ENCODE data around the gene FAM181B. TPM values are rescaled to one million over a fixed set of nuclear protein-coding genes. Genes with fewer than 3 reads are reported as not detected.
A peak's percentile ranks its signal among the peaks of the same experiment; 100 is the strongest.

Gene FAM181B
- total RNA-seq, 6 experiments from 2014 or later: not detected

DNA sequence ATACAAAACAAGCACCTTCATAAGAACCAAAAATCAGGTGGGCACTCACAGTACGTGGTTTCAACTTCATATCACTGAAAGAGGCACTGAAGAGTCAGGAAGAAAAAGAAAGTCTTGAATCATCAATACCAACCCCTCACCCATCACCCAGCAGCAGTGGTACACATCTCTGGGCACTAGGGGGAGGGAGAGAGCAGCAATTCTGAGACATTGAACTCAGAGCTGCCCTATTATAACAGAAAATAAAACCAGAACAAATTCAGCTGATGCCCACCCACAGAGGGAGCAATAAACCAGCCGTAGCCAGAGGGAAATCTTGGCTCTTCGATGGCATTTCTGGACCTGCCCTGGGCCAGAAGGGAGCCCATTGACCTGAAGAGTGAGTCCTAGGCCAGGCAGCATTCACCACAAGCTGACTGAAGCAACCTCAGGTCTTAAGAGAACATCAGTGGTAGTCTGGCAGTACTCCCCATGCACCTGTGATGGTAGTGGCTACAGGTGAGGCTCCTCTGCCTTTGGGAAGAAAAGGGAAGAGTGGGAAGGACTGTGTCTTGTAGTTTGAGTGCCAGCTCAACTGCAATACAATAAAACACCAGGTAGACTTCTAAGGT is 42.2 kb upstream of the FAM181B start:
- intact Hi-C loops (cut with DNase I): no loop called here
- WGBS (ENCODE audit: insufficient coverage, low coverage, low lambda C conversion rate, missing lambda C conversion rate): 32% methylated on average over 3 of the region's 3 CpGs
- peak; percentile 63 to 90 (median 73) for ATAC-seq

GRCh38 chr11:82775218-82775617 is 41.6 kb upstream of the FAM181B start:
- Histone ChIP-seq H3K4me3 (no peak overlapping the region), H3K9me3 (no peaks in the 10 kb centered on the region), H3K4me1 (no peaks in the 10 kb centered on the region), H3K27me3 (no peaks in the 10 kb centered on the region), H3K36me3 (no peaks in the 10 kb centered on the region), H3K27ac (no peak overlapping the region)
- TF ChIP-seq CTCF (IDR thresholded peaks at IDR 0.05): no peak
- no peak for TF ChIP-seq POLR2A (IDR thresholded peaks at IDR 0.05)
- 23% methylated on average over 1 of the region's 1 CpG for whole genome bisulfite sequencing (ENCODE audit: insufficient coverage, low coverage, low lambda C conversion rate, missing lambda C conversion rate)
- DNase-seq (no peak), ATAC-seq (no peak)
- intact Hi-C loops (cut with DNase I): no loop called here

More for the DNA sequence above, 42.2 kb upstream of the FAM181B start:
- TF ChIP-seq POLR2A (IDR thresholded peaks at IDR 0.05) (no peak), CTCF (IDR thresholded peaks at IDR 0.05) (peak; percentile 35 to 65 (median 41))
- H3K27ac ChIP-seq: no peak overlapping the region
- H3K27me3 ChIP-seq: no peaks in the 10 kb centered on the region
- H3K9me3 ChIP-seq: no peaks in the 10 kb centered on the region
- no peak overlapping the region for H3K4me3 ChIP-seq
- no peaks in the 10 kb centered on the region for H3K36me3 ChIP-seq
- no peak for DNase-seq
- no peaks in the 10 kb centered on the region for H3K4me1 ChIP-seq

DNA sequence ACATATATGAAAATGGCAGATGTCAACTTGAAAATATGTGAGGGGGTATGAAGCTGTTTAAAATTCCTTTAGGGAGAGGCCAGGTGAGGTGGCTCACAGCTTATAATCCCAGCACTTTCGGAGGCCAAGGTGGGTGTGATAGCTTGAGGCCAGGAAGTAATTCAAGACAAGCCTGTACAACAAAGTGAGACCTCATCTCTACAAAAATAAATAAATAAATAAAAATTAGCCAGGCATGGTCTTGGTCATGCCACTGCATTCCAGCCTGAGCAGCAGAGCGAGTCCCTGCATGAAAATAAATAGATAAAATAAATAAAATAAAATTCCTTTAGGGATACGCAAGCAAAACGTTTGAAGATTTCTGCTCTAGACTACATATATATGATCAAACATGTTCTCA is 38.1 kb upstream of the FAM181B start:
- Histone ChIP-seq H3K27ac (no peak overlapping the region), H3K36me3 (no peaks in the 10 kb centered on the region), H3K9me3 (no peaks in the 10 kb centered on the region), H3K27me3 (no peaks in the 10 kb centered on the region), H3K4me3 (no peak overlapping the region), H3K4me1 (no peaks in the 10 kb centered on the region)
- ATAC-seq (no peak), DNase-seq (no peak)
- TF ChIP-seq POLR2A (IDR thresholded peaks at IDR 0.05): no peak
- no peak for TF ChIP-seq CTCF (IDR thresholded peaks at IDR 0.05)
- 72% methylated on average over 4 of the region's 4 CpGs for WGBS (ENCODE audit: insufficient coverage, low coverage, low lambda C conversion rate, missing lambda C conversion rate)
- intact Hi-C loops (cut with DNase I): no loop called here

- no peaks in the 10 kb centered on the region for H3K9me3 ChIP-seq
- H3K4me3 ChIP-seq: no peak overlapping the region
- ATAC-seq: no peak
- TF ChIP-seq POLR2A (IDR thresholded peaks at IDR 0.05) (no peak), CTCF (IDR thresholded peaks at IDR 0.05) (no peak)
- DNase-seq: no peak
- no peaks in the 10 kb centered on the region for H3K27me3 ChIP-seq
- H3K36me3 ChIP-seq: no peaks in the 10 kb centered on the region
- no peak overlapping the region for H3K27ac ChIP-seq
- H3K4me1 ChIP-seq: no peaks in the 10 kb centered on the region
- intact Hi-C loops (cut with DNase I): no loop called here
- 32% methylated on average over 1 of the region's 1 CpG for WGBS (ENCODE audit: insufficient coverage, low coverage, low lambda C conversion rate, missing lambda C conversion rate)
Measured at GRCh38 chr11:82767123-82767522, 33.5 kb upstream of the FAM181B start.

Measured in right lobe of liver (tissue), 6 donors.